GM12892 (cell line): ENCODE results near the gene UGP2.

Experiments used
- POLR2A ChIP-seq: IDR thresholded peaks from 2 replicates; pipeline ENCODE4 v1.6.1; 2011; ENCODE audit warnings: low read depth, low read length, control low read depth
- POLR2AphosphoS5 ChIP-seq: IDR thresholded peaks from 2 replicates; pipeline ENCODE4 v1.6.1; 2011; ENCODE audit warnings: low read depth, low read length, control low read depth
- TAF1 ChIP-seq: IDR thresholded peaks from 2 replicates; pipeline ENCODE4 v1.6.1; 2011; ENCODE audit warnings: low read depth, mild to moderate bottlenecking, control low read depth, low read length, borderline replicate concordance

GRCh38 chr2:63875559-63876245 lies 34.0 kb downstream of the UGP2 start:
- no peak for TF ChIP-seq POLR2A
- no peak for TF ChIP-seq TAF1
- TF ChIP-seq POLR2AphosphoS5 = no peak
